Erythroblast (primary cell): ENCODE measurements around the gene OR52H1.

Experiments used
- GATA1 ChIP-seq: IDR thresholded peaks from 2 replicates; pipeline ENCODE4 v1.6.1; 2011; ENCODE audit warnings: low read depth, mild to moderate bottlenecking, control low read depth, low read length, moderate library complexity
- POLR2A ChIP-seq: IDR thresholded peaks from 2 replicates; pipeline ENCODE4 v1.6.1; 2011; ENCODE audit warnings: mild to moderate bottlenecking, low read length

GRCh38 chr11:5596607-5597201, 48.4 kb upstream of the OR52H1 start, which contains the start of gene TRIM6:
- no peak for TF ChIP-seq POLR2A
- TF ChIP-seq GATA1, result no peak
